Measurements from ENCODE around the gene OPCML. TPM values are rescaled to one million over a fixed set of nuclear protein-coding genes. Genes with fewer than 3 reads are reported as not detected.

The OPCML gene
- total RNA-seq, 1 experiment from 2014 or later, result 0.94 TPM

DNA sequence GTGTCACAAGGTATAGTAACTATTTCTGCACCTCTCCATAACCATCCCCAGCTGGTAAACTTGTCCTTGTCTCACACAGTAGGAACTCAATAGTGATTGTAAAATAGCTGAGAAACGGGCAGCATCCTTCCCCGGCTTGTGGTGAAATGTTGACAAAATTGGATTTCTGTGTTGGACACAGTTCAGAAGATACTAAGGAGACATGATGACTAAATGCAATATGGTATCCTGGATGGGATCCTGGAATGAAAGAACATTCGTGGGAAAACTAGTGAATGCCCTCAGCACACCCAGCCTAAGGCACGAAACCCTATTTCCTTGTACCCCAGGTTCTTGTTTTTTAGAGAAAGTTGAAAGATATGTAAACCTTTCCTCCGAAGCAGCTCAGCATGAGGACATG, 18.8 kb upstream of the OPCML start:
- no peak overlapping the region for H3K9ac ChIP-seq (ENCODE audit: extremely low read depth, insufficient read length, low read length)
- H3K27ac Mint-ChIP-seq, result no peak overlapping the region
- H2BK5ac ChIP-seq (ENCODE audit: insufficient read length, low read length), result no peak overlapping the region
- H3T11ph ChIP-seq (ENCODE audit: low read length), result no peak overlapping the region
- H3K18ac ChIP-seq (ENCODE audit: insufficient read length, low read depth, low read length), result no peak overlapping the region
- H4K5ac ChIP-seq (ENCODE audit: insufficient read length, low read depth, low read length), result no peak overlapping the region
- no peak overlapping the region for H4K8ac ChIP-seq (replicated peaks; ENCODE audit: insufficient read length, low read depth, low read length)
- H3K4me1 ChIP-seq (ENCODE audit: insufficient read depth, low read length), result 0 out of 2 replicates have a peak, but pooled peaks cover 3% of the 10 kb centered on the region
- H3K9me3 Mint-ChIP-seq, result no peaks in the 10 kb centered on the region; a peak in 2 of 5 replicates
- H3K4ac ChIP-seq (ENCODE audit: low read depth, low read length), result no peak overlapping the region
- H2AK5ac ChIP-seq (ENCODE audit: insufficient read length, low read length), result no peak overlapping the region
- H3K27ac ChIP-seq (ENCODE audit: insufficient read length, low read depth, low read length), result no peak overlapping the region
- H2BK20ac ChIP-seq (ENCODE audit: low read depth, low read length, poor library complexity, severe bottlenecking), result no peak overlapping the region
- H4K20me1 ChIP-seq (ENCODE audit: control insufficient read depth, insufficient read depth, insufficient read length), result no peaks in the 10 kb centered on the region
- H3K4me3 Mint-ChIP-seq, result no peak overlapping the region
- H2BK120ac ChIP-seq (ENCODE audit: low read depth, low read length, poor library complexity, severe bottlenecking), result no peak overlapping the region
- H3K36me3 Mint-ChIP-seq (ENCODE audit: insufficient read depth in 1 of 3, low read depth in 3 of 3), result no peaks in the 10 kb centered on the region
- H2BK12ac ChIP-seq (ENCODE audit: insufficient read length, low read depth, low read length), result no peak overlapping the region
- no peak overlapping the region for H2AFZ ChIP-seq (ENCODE audit: low read length)
- H3K23me2 ChIP-seq (ENCODE audit: insufficient read length, low read depth, low read length, poor library complexity, severe bottlenecking), result no peaks in the 10 kb centered on the region
- no peaks in the 10 kb centered on the region for H3K79me2 ChIP-seq (ENCODE audit: insufficient read depth, low read length)
- H3K23ac ChIP-seq (ENCODE audit: insufficient read length, low read depth, low read length), result no peak overlapping the region
- no peaks in the 10 kb centered on the region for H3K9me3 ChIP-seq (ENCODE audit: control insufficient read depth, low read depth, low read length)
- no CpG with 5 or more reads among the region's 5 CpGs for WGBS (ENCODE audit: extremely low coverage, insufficient read length, low lambda C conversion rate)
- TF ChIP-seq, protein P1, sequence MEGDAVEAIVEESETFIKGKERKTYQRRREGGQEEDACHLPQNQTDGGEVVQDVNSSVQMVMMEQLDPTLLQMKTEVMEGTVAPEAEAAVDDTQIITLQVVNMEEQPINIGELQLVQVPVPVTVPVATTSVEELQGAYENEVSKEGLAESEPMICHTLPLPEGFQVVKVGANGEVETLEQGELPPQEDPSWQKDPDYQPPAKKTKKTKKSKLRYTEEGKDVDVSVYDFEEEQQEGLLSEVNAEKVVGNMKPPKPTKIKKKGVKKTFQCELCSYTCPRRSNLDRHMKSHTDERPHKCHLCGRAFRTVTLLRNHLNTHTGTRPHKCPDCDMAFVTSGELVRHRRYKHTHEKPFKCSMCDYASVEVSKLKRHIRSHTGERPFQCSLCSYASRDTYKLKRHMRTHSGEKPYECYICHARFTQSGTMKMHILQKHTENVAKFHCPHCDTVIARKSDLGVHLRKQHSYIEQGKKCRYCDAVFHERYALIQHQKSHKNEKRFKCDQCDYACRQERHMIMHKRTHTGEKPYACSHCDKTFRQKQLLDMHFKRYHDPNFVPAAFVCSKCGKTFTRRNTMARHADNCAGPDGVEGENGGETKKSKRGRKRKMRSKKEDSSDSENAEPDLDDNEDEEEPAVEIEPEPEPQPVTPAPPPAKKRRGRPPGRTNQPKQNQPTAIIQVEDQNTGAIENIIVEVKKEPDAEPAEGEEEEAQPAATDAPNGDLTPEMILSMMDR (conservative IDR thresholded peaks at IDR 0.05), result no peak
- no peak overlapping the region for H3K56ac ChIP-seq (ENCODE audit: insufficient read length, low read depth, low read length)
- DNase-seq, result no peak
- H3K14ac ChIP-seq (ENCODE audit: insufficient read depth, low read length), result no peak overlapping the region
- H3K4me2 ChIP-seq (ENCODE audit: insufficient read depth, insufficient read length, low read length), result no peak overlapping the region
- H3K79me1 ChIP-seq (ENCODE audit: insufficient read depth, low read depth, low read length, poor library complexity, severe bottlenecking), result no peaks in the 10 kb centered on the region
- no peak overlapping the region for H2BK15ac ChIP-seq (ENCODE audit: low read depth, low read length)
- no peaks in the 10 kb centered on the region; the same call in none of the 2 replicates for H3K27me3 Mint-ChIP-seq (ENCODE audit: low read depth)
- peaks cover 5 to 9% of the 10 kb centered on the region in 2 experiments; a peak in 3 of 4 replicates for H3K4me1 Mint-ChIP-seq
- H3K27me3 ChIP-seq (ENCODE audit: insufficient read depth, low read length), result no peaks in the 10 kb centered on the region
- H4K91ac ChIP-seq (ENCODE audit: insufficient read length, low read depth, low read length), result no peak overlapping the region

All from H9 (cell line).